ENCODE measurements around the gene NPAS3. TPM values are rescaled to one million over a fixed set of nuclear protein-coding genes. Genes with fewer than 3 reads are reported as not detected.
A peak's percentile ranks its signal among the peaks of the same experiment; 100 is the strongest.

The NPAS3 gene
- total RNA-seq, 1 experiment from 2014 or later: 0.35 TPM

GRCh38 chr14:33408291-33408690 lies 469.6 kb downstream of the NPAS3 start:
- Mint-ChIP-seq H3K9me3 (ENCODE audit: unreplicated experiment) (no peaks in the 10 kb centered on the region), H3K4me1 (ENCODE audit: insufficient read depth, unreplicated experiment) (peaks cover 14% of the 10 kb centered on the region), H3K36me3 (ENCODE audit: insufficient read depth, unreplicated experiment) (no peaks in the 10 kb centered on the region), H3K4me3 (ENCODE audit: unreplicated experiment) (no peak overlapping the region), H3K27me3 (ENCODE audit: insufficient read depth, unreplicated experiment) (no peaks in the 10 kb centered on the region), H3K27ac (ENCODE audit: low read depth, unreplicated experiment) (no peak overlapping the region)
- POLR2A ChIA-PET: no interaction called here
- DNase-seq (ENCODE audit: unreplicated experiment): peak; percentile 21
- intact Hi-C loops (cut with micrococcal nuclease): no loop called here
- no peak for TF ChIP-seq CTCF (IDR thresholded peaks at IDR 0.05; ENCODE audit: unreplicated experiment)
- BruUV-seq (replicated peaks): no TSS peak
- CTCF ChIA-PET: interaction anchor here (0.7 kb wide), 1 partner anchor 24 kb away, joined by 4 read pairs; no protein-coding TSS in a partner anchor

DNA sequence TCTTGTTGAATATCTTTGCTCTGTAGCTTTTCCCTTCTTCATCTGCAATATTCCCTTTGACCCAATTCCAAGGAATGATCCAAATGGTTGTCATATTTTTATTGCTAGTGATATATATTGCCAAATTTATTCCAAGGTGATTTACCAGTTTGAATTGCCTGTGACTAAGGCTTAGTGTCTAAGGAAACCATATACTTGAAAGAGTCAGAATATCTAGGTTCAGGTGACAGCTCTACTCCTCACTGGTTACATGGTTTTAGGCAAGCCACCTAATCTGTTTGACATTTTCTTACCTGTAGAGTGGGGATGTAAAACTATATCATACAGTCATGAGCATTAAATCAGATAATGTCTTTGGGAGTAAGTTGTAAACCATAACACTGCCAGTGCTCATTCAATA lies 473.8 kb downstream of the NPAS3 start:
- TF ChIP-seq CTCF (IDR thresholded peaks at IDR 0.05; ENCODE audit: unreplicated experiment): no peak
- POLR2A ChIA-PET: interaction anchor here (0.6 kb wide), 1 partner anchor 12 kb away, joined by 3 read pairs; no protein-coding TSS in a partner anchor

GRCh38 chr14:33413381-33413780 lies 474.7 kb downstream of the NPAS3 start:
- no peaks in the 10 kb centered on the region for H3K27me3 Mint-ChIP-seq (ENCODE audit: insufficient read depth, unreplicated experiment)
- intact Hi-C loops (cut with micrococcal nuclease): no loop called here
- peaks cover 4% of the 10 kb centered on the region for H3K4me1 Mint-ChIP-seq (ENCODE audit: insufficient read depth, unreplicated experiment)
- no peaks in the 10 kb centered on the region for H3K9me3 Mint-ChIP-seq (ENCODE audit: unreplicated experiment)
- no peak for DNase-seq (ENCODE audit: unreplicated experiment)
- H3K4me3 Mint-ChIP-seq (ENCODE audit: unreplicated experiment): no peak overlapping the region
- POLR2A ChIA-PET: interaction anchor here (0.6 kb wide), 1 partner anchor 885 kb away, joined by 3 read pairs; no protein-coding TSS in a partner anchor
- CTCF ChIA-PET: interaction anchor here (0.5 to 1.2 kb wide), 2 partner anchors 19 to 381 kb away, joined by 3 read pairs; no protein-coding TSS in a partner anchor
- BruUV-seq (replicated peaks): no TSS peak
- TF ChIP-seq CTCF (IDR thresholded peaks at IDR 0.05; ENCODE audit: unreplicated experiment): no peak
- no peaks in the 10 kb centered on the region for H3K36me3 Mint-ChIP-seq (ENCODE audit: insufficient read depth, unreplicated experiment)
- H3K27ac Mint-ChIP-seq (ENCODE audit: low read depth, unreplicated experiment): no peak overlapping the region

More for the DNA sequence above, 473.8 kb downstream of the NPAS3 start:
- no peaks in the 10 kb centered on the region for H3K27me3 Mint-ChIP-seq (ENCODE audit: insufficient read depth, unreplicated experiment)
- intact Hi-C loops (cut with micrococcal nuclease): no loop called here
- H3K4me3 Mint-ChIP-seq (ENCODE audit: unreplicated experiment): no peak overlapping the region
- H3K9me3 Mint-ChIP-seq (ENCODE audit: unreplicated experiment): no peaks in the 10 kb centered on the region
- H3K4me1 Mint-ChIP-seq (ENCODE audit: insufficient read depth, unreplicated experiment): peaks cover 8% of the 10 kb centered on the region
- H3K36me3 Mint-ChIP-seq (ENCODE audit: insufficient read depth, unreplicated experiment): no peaks in the 10 kb centered on the region
- CTCF ChIA-PET: interaction anchor here (0.6 to 1.4 kb wide), 3 partner anchors 21 to 318 kb away, joined by 3 read pairs; no protein-coding TSS in a partner anchor
- no peak for DNase-seq (ENCODE audit: unreplicated experiment)
- BruUV-seq (replicated peaks): no TSS peak
- no peak overlapping the region for H3K27ac Mint-ChIP-seq (ENCODE audit: low read depth, unreplicated experiment)

DNA sequence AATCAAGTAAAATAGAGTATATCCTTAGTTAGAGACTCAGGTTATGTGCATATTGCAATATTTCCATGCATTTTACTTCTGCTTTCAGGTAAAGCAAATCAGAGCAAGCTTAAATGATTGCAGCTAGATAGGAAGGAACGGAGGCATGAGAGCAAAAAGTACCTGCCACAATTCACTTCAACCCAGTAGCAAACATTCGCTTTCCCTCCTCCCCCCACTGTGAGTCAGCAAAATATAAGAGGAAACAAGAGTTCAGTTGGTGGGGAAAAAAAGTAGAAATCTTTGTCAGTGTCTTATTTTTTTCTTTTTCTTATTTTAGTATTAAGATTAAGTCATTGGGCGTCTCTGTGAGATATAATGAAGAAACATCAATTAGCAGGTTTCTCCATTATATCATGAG lies 475.4 kb downstream of the NPAS3 start:
- TF ChIP-seq CTCF (IDR thresholded peaks at IDR 0.05; ENCODE audit: unreplicated experiment): no peak
- Mint-ChIP-seq H3K27me3 (ENCODE audit: insufficient read depth, unreplicated experiment) (no peaks in the 10 kb centered on the region), H3K36me3 (ENCODE audit: insufficient read depth, unreplicated experiment) (no peaks in the 10 kb centered on the region), H3K27ac (ENCODE audit: low read depth, unreplicated experiment) (no peak overlapping the region), H3K9me3 (ENCODE audit: unreplicated experiment) (no peaks in the 10 kb centered on the region), H3K4me1 (ENCODE audit: insufficient read depth, unreplicated experiment) (no peaks in the 10 kb centered on the region), H3K4me3 (ENCODE audit: unreplicated experiment) (no peak overlapping the region)
- no TSS peak for BruUV-seq (replicated peaks)
- intact Hi-C loops (cut with micrococcal nuclease): no loop called here
- no peak for DNase-seq (ENCODE audit: unreplicated experiment)
- POLR2A ChIA-PET: no interaction called here
- CTCF ChIA-PET: interaction anchor here (0.5 to 1.2 kb wide), 2 partner anchors 18 to 381 kb away, joined by 3 read pairs; no protein-coding TSS in a partner anchor
